Spleen (tissue), 11 donors: ENCODE results near the gene BTNL9. TPM values are rescaled to one million over a fixed set of nuclear protein-coding genes. Genes with fewer than 3 reads are reported as not detected.
"Not testable (repeated sequence)": the region's sequence is repeated elsewhere in the genome, so short reads cannot be mapped to it uniquely, and the experiment has no call there.

Experiments
- DNase-seq: peaks from one replicate; pipeline ENCODE4 v3.0.0-alpha.2; 2020
- H3K27ac ChIP-seq, 8 donors: fragments of 200-600 bp; sonication (generic) in 7 of 8; 1 replicate in 4 of 8; 2 replicates in 4 of 8; pipeline versions ENCODE4 v1.5.0 to v1.8.0; 2016 to 2021; ENCODE audit warnings: inconsistent platforms in 4 of 8, mild to moderate bottlenecking in 4 of 8, moderate library complexity in 1 of 8
- H3K27me3 ChIP-seq, 7 donors: fragments of 200-600 bp; sonication (generic) in 6 of 7; replicated peaks in 1 of 7; 1 replicate in 4 of 7; 2 replicates in 3 of 7; pipeline versions ENCODE4 v1.5.0 to v1.8.0; 2016 to 2021; ENCODE audit warnings: inconsistent platforms in 3 of 7, mild to moderate bottlenecking in 1 of 7
- H3K36me3 ChIP-seq, 6 donors: fragments of 200-600 bp; sonication (generic) in 5 of 6; 1 replicate in 4 of 6; 2 replicates in 2 of 6; pipeline versions ENCODE4 v1.5.0 to v1.8.0; 2016 to 2021; ENCODE audit warnings: inconsistent platforms in 2 of 6
- H3K4me1 ChIP-seq, 6 donors: fragments of 200-600 bp; sonication (generic) in 5 of 6; 1 replicate in 3 of 6; 2 replicates in 3 of 6; pipeline versions ENCODE4 v1.5.0 to v1.8.0; 2016 to 2021; ENCODE audit warnings: inconsistent platforms in 3 of 6
- H3K4me3 ChIP-seq, 8 donors: fragments of 200-600 bp; sonication (generic) in 7 of 8; 1 replicate in 4 of 8; 2 replicates in 4 of 8; pipeline versions ENCODE4 v1.5.0 to v1.8.0; 2016 to 2021; ENCODE audit warnings: inconsistent platforms in 4 of 8, mild to moderate bottlenecking in 4 of 8, moderate library complexity in 2 of 8
- H3K9me3 ChIP-seq, 8 donors: fragments of 200-600 bp; sonication (generic) in 7 of 8; 1 replicate in 4 of 8; 2 replicates in 4 of 8; pipeline versions ENCODE4 v1.5.0 to v1.8.0; 2016 to 2021; ENCODE audit warnings: inconsistent platforms in 4 of 8
- POLR2A ChIP-seq, 3 donors: fragments of 450-650 bp; IDR thresholded peaks; one replicate each; pipeline ENCODE4 v1.5.1; 2017; ENCODE audit warnings: antibody characterized with exemption in 3 of 3, mild to moderate bottlenecking in 1 of 3
- POLR2AphosphoS5 ChIP-seq, 3 donors: sonication (generic); formaldehyde crosslinking; IDR thresholded peaks; one replicate each; pipeline ENCODE4 v1.5.1; 2017; ENCODE audit warnings: antibody characterized with exemption in 3 of 3
- WGBS, 5 donors: extraction: QIAGEN DNeasy Blood & Tissue Kit in 3 of 5; methylation state at CpG; one replicate each; pipeline versions ENCODE4 v1.1.5 to v1.1.7; 2013 to 2018; 5-methylcytosine and 5-hydroxymethylcytosine counted together
- intact Hi-C: fragments of 100-400 bp; cut with DNase I; formaldehyde crosslinking; loops from one replicate; pipeline ENCODE4 v1.15.0; 2023; ENCODE audit warnings: low total_unique reads
- polyA plus RNA-seq, 3 donors: library from polyadenylated mRNA; stranded (reverse); fragments of 200-250 nt; gene quantifications; one replicate each; pipeline ENCODE4 v1.2.1, GENCODE V29; 2013
- total RNA-seq, 7 donors: library from RNA; depleted of rRNA in 3 of 7; stranded (reverse); fragments of >200 nt in 3 of 7; fragmentation: NEBNext Ultra II Directional in 4 of 7; extraction: Animal tissue kit (Norgen Biotek cat#: 25700) in 4 of 7; gene quantifications; one replicate each; pipeline versions ENCODE4 v1.1.0 to v1.2.1, GENCODE V29; 2016 to 2021
- TF ChIP-seq, protein P1 (sequence below), 11 experiments: fragments of 200-600 bp in 7 of 11; fragments of 450-650 bp in 4 of 11; sonication (generic) in 4 of 11; IDR thresholded peaks in 8 of 11; conservative IDR thresholded peaks in 3 of 11; 1 replicate in 7 of 11; 2 replicates in 4 of 11; pipeline versions ENCODE4 v1.4.0 to v1.8.0; 2016 to 2021; ENCODE audit warnings: antibody characterized with exemption in 11 of 11, inconsistent platforms in 4 of 11, mild to moderate bottlenecking in 1 of 11
- donor health status: healthy with polysubstance abuse.
- donor health status: DM: no; HTN: no; CAD: no; lungs with moderate emphysema.
- donor health status: DM: no; HTN: no; CAD: no.
- donor health status: Bipolar disorder and iron deficiency.
- donor health status: healthy.
- donor health status: DM: no; HTN: no; CAD: no.
- donor health status: DM: yes; HTN: yes; CAD: no.

The BTNL9 gene
- total and polyA plus RNA-seq, 10 donors: 17.2 to 123 (median 85.7) TPM

DNA sequence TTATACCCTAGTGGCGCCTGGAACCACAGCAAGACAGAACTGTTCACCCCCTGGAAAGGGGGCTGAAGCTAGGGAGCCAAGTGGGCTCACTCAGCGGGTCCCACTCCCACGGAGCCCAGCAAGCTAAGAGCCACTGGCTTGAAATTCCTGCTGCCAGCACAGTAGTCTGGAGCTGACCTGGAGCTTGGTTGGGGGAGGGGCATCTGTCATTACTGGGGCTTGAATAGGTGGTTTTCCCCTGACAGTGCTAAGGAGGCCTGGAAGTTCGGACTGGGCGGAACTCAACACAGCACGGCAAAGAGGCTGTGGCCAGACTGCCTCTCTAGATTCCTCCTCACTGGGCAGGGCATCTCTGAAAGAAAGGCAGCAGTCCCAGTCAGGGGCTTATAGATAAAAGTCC lies 31.9 kb upstream of the BTNL9 start:
- no peaks in the 10 kb centered on the region for H3K36me3 ChIP-seq
- WGBS, 5 donors: 76 to 92% (median 83%) methylated on average over 6 of the region's 6 CpGs
- intact Hi-C loops: no loop called here
- no peak overlapping the region for H3K27ac ChIP-seq
- TF ChIP-seq, protein P1, sequence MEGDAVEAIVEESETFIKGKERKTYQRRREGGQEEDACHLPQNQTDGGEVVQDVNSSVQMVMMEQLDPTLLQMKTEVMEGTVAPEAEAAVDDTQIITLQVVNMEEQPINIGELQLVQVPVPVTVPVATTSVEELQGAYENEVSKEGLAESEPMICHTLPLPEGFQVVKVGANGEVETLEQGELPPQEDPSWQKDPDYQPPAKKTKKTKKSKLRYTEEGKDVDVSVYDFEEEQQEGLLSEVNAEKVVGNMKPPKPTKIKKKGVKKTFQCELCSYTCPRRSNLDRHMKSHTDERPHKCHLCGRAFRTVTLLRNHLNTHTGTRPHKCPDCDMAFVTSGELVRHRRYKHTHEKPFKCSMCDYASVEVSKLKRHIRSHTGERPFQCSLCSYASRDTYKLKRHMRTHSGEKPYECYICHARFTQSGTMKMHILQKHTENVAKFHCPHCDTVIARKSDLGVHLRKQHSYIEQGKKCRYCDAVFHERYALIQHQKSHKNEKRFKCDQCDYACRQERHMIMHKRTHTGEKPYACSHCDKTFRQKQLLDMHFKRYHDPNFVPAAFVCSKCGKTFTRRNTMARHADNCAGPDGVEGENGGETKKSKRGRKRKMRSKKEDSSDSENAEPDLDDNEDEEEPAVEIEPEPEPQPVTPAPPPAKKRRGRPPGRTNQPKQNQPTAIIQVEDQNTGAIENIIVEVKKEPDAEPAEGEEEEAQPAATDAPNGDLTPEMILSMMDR (IDR thresholded peaks at IDR 0.05 in 8 of 11, conservative IDR thresholded peaks at IDR 0.05 in 3 of 11): no peak
- TF ChIP-seq POLR2A (IDR thresholded peaks at IDR 0.05) (no peak), POLR2AphosphoS5 (IDR thresholded peaks at IDR 0.05) (no peak)
- H3K4me3 ChIP-seq: no peak overlapping the region
- H3K9me3 ChIP-seq: peaks cover 0 to 4% (median 0%) of the 10 kb centered on the region in 8 donors
- H3K4me1 ChIP-seq: no peaks in the 10 kb centered on the region
- no peak for DNase-seq
- peaks cover 0 to 28% (median 0%) of the 10 kb centered on the region in 7 donors for H3K27me3 ChIP-seq

DNA sequence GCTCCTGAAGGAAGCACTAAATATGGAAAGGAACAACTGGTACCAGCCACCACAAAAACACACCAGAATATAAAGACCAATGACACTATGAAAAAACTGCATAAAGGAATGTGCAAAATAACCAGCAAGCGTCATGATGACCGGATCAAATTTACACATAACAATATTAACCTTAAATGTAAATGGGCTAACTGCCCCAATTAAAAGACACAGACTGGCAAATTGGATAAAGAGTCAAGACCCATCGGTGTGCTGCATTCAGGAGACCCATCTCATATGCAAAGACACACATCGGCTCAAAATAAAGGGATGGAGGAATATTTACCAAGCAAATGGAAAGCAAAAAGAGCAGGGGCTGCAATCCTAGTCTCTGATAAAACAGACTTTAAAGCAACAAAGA lies 30.0 kb upstream of the BTNL9 start:
- Histone ChIP-seq H3K27me3 (peaks cover 0 to 24% (median 0%) of the 10 kb centered on the region in 7 donors), H3K9me3 (peaks cover 0 to 11% (median 0%) of the 10 kb centered on the region in 8 donors)
- not testable (repeated sequence) for DNase-seq, H3K27ac ChIP-seq, H3K36me3 ChIP-seq, H3K4me1 ChIP-seq, H3K4me3 ChIP-seq
- intact Hi-C loops: loop anchor here (5.0 kb wide), 1 partner anchor 73 kb away; no protein-coding TSS in a partner anchor
- 87 to 95% (median 93%) methylated on average over 4 of the region's 4 CpGs for WGBS, 5 donors

DNA sequence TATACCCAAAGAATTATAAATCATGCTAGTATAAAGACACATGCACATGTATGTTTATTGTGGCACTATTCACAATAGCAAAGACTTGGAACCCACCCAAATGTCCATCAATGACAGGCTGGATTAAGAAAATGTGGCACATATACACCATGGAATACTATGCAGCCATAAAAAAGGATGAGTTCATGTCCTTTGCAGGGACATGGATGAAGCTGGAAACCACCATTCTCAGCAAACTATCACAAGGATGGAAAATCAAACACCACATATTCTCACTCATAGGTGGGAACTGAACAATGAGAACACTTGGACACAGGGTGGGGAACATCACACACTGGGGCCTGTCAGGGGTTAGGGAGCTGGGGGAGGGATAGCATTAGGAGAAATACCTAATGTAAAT lies 25.4 kb upstream of the BTNL9 start:
- H3K4me1 ChIP-seq, DNase-seq, H3K36me3 ChIP-seq, H3K4me3 ChIP-seq, H3K27me3 ChIP-seq, H3K27ac ChIP-seq: not testable (repeated sequence)
- intact Hi-C loops: loop anchor here (5.0 kb wide), 1 partner anchor 77 kb away; no protein-coding TSS in a partner anchor
- peaks cover 0 to 10% (median 0%) of the 10 kb centered on the region in 8 donors for H3K9me3 ChIP-seq

DNA sequence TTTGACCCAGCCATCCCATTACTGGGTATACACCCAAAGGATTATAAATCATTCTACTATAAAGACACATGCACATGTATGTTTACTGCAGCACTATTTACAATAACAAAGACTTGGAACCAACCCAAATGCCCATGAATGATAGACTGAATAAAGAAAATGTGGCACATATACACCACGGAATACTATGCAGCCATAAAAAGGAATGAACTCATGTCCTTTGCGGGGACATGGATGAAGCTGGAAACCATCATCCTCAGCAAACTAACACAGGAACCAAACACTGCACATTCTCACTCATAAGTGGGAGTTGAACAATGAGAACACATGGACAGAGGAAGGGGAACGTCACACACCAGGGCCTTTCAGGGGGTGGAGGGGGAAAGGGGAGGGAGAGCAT lies 22.6 kb upstream of the BTNL9 start:
- H3K4me3 ChIP-seq, H3K27me3 ChIP-seq, intact Hi-C loops, H3K27ac ChIP-seq, H3K36me3 ChIP-seq, H3K4me1 ChIP-seq, DNase-seq: not testable (repeated sequence)
- H3K9me3 ChIP-seq: peaks cover 4 to 30% (median 17%) of the 10 kb centered on the region in 8 donors
- WGBS, 5 donors: 88 to 93% (median 91%) methylated on average over 3 of the region's 3 CpGs

DNA sequence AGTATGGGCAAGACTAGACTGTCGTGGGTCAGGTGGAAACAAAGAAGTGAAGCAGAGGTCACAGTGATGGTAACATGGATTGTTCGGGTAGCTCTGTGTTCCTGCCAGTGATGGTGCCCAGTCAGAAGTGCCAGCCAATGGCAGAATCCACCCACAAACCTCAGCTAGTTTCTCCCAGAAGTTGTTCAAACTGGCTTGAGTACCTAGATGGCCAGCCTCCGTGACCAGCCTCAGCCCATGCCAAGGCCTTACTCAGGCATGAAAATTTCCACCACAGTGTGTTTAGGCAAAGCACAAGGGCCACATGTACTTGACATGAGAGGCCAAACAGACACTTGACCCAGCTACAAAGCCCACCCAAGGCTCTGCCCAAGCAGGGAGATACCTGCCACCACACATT lies 19.4 kb upstream of the BTNL9 start:
- Histone ChIP-seq H3K27ac (no peak overlapping the region), H3K27me3 (peaks cover 0 to 6% (median 0%) of the 10 kb centered on the region in 7 donors), H3K9me3 (peaks cover 4 to 46% (median 34%) of the 10 kb centered on the region in 8 donors), H3K4me3 (no peak overlapping the region), H3K4me1 (no peaks in the 10 kb centered on the region), H3K36me3 (no peaks in the 10 kb centered on the region)
- intact Hi-C loops: no loop called here
- 86 to 99% (median 90%) methylated on average over 3 of the region's 3 CpGs for WGBS, 5 donors
- TF ChIP-seq POLR2A (IDR thresholded peaks at IDR 0.05) (no peak), POLR2AphosphoS5 (IDR thresholded peaks at IDR 0.05) (no peak)
- TF ChIP-seq, protein P1 (IDR thresholded peaks at IDR 0.05 in 8 of 11, conservative IDR thresholded peaks at IDR 0.05 in 3 of 11): no peak
- DNase-seq: no peak
